Left cardiac atrium (tissue), 4 donors: ENCODE measurements around the gene PRAF2. TPM values are rescaled to one million over a fixed set of nuclear protein-coding genes. Genes with fewer than 3 reads are reported as not detected.

Source experiments
- ATAC-seq, 2 donors: fragments of 200-7000 bp; cut with Tn5 transposase; one replicate each; pipeline ENCODE4 v1.9.1; 2020; ENCODE audit warnings: mild to moderate bottlenecking in 2 of 2, moderate library complexity in 2 of 2
- DNase-seq: peaks from one replicate; pipeline ENCODE4 v3.0.0-alpha.2; 2020
- intact Hi-C, 2 donors: fragments of 100-400 bp; cut with DNase I; formaldehyde crosslinking; loops; one replicate each; pipeline versions ENCODE4 v1.14.1 to v1.15.1; 2022 to 2023
- total RNA-seq, 2 donors: library from RNA; stranded (reverse); fragmentation: NEBNext Ultra II Directional; extraction: Animal tissue kit (Norgen Biotek cat#: 25700); gene quantifications; one replicate each; pipeline ENCODE4 v1.2.1, GENCODE V29; 2021
- donor health status: DM: no; HTN: yes; CAD: no.
- donor health status: DM: no; HTN: yes; CAD: no; lungs with severe emphysema.
- donor health status: DM: yes; HTN: yes; CAD: no.
- donor health status: Dilated cardiomyopathy.

Gene PRAF2
- total RNA-seq, 2 donors from 2014 or later = 15.6 to 20.1 TPM

GRCh38 chrX:49054073-49054762 lies 19.6 kb downstream of the PRAF2 start:
- intact Hi-C loops = no loop called here
- no peak for ATAC-seq
- DNase-seq = no peak

- intact Hi-C loops = no loop called here
- peak; percentile 82 to 93 for ATAC-seq
- peak; percentile 75 for DNase-seq
Observed at GRCh38 chrX:49053223-49054072, 20.4 kb downstream of the PRAF2 start.

GRCh38 chrX:49043987-49044281 lies 29.9 kb downstream of the PRAF2 start:
- ATAC-seq = no peak
- DNase-seq = no peak
- intact Hi-C loops = loop anchor here in 1 of 2 donors (5.0 kb wide), 2 partner anchors 72 to 147 kb away; partner anchors contain the start of genes KCND1, PQBP1 and TIMM17B

- peak; percentile 93 for ATAC-seq
- intact Hi-C loops = loop anchor here in 1 of 2 donors (5.0 kb wide), 2 partner anchors 71 to 146 kb away; partner anchors contain the start of genes KCND1, PQBP1 and TIMM17B
- DNase-seq = peak; percentile 98
Observed at GRCh38 chrX:49043220-49043986, 30.4 kb downstream of the PRAF2 start, which contains the start of gene TFE3. Gene TFE3 (minus strand): TSS chrX:49043357. CDS start chrX:49043226, 131 bp downstream.

GRCh38 chrX:49042581-49043219 lies 31.1 kb downstream of the PRAF2 start:
- intact Hi-C loops = loop anchor here in 1 of 2 donors (5.0 kb wide), 2 partner anchors 70 to 145 kb away; partner anchors contain the start of genes KCND1, PQBP1 and TIMM17B
- DNase-seq = peak; percentile 34
- ATAC-seq = peak in 1 of 2 donors; percentile 3

- DNase-seq = no peak
- ATAC-seq = no peak
- intact Hi-C loops = loop anchor here in 1 of 2 donors (5.0 kb wide), 2 partner anchors 70 to 145 kb away; partner anchors contain the start of genes KCND1, PQBP1 and TIMM17B
Observed at GRCh38 chrX:49041744-49042580, 31.8 kb downstream of the PRAF2 start.

- DNase-seq (no peak), ATAC-seq (no peak)
- intact Hi-C loops = loop anchor here in 1 of 2 donors (5.0 kb wide), 2 partner anchors 68 to 143 kb away; partner anchors contain the start of genes KCND1, PQBP1 and TIMM17B
Observed at GRCh38 chrX:49040376-49040955, 33.3 kb downstream of the PRAF2 start.

GRCh38 chrX:49039598-49040375 lies 34.0 kb downstream of the PRAF2 start:
- intact Hi-C loops = loop anchor here in 1 of 2 donors (5.0 kb wide), 2 partner anchors 67 to 142 kb away; partner anchors contain the start of genes KCND1, PQBP1 and TIMM17B
- ATAC-seq (peak; percentile 7 to 28), DNase-seq (peak; percentile 77)

- ATAC-seq (no peak), DNase-seq (no peak)
- intact Hi-C loops = no loop called here
Observed at GRCh38 chrX:49037883-49038475, 35.8 kb downstream of the PRAF2 start.

- ATAC-seq = peak in 1 of 2 donors; percentile 34
- DNase-seq = no peak
- intact Hi-C loops = no loop called here
Observed at GRCh38 chrX:49030283-49030682, 43.5 kb downstream of the PRAF2 start.

- DNase-seq (no peak), ATAC-seq (peak; percentile 14 to 18)
- intact Hi-C loops = no loop called here
Observed at GRCh38 chrX:49029876-49030275, 43.9 kb downstream of the PRAF2 start.

Other genes starting within 250 kb of the PRAF2 start
- gene ERAS, start 247.5 kb downstream of the PRAF2 start, total RNA-seq = not detected
- gene PCSK1N, start 238.4 kb downstream of the PRAF2 start, total RNA-seq = 1 to 10 TPM; 3.9 to 9.8 TPM
- 10 to 100 TPM; 52.4 to 60.3 TPM for gene TIMM17B, start 176.2 kb downstream of the PRAF2 start, total RNA-seq
- gene PQBP1, start 176.1 kb downstream of the PRAF2 start, total RNA-seq = 10 to 100 TPM; 49.5 to 63.7 TPM
- 10 to 100 TPM; 13.8 to 17.4 TPM for gene SLC35A2, start 162.4 kb downstream of the PRAF2 start, total RNA-seq
- 1 to 10 TPM; 4.0 to 5.5 TPM for gene PIM2, start 155.0 kb downstream of the PRAF2 start, total RNA-seq
- gene OTUD5, start 116.4 kb downstream of the PRAF2 start, total RNA-seq = 10 to 100 TPM; 19.0 to 27.0 TPM
- 1 to 10 TPM in 1 of 2 donors, under 1 TPM in 1; 0.99 to 1.4 TPM for gene KCND1, start 102.2 kb downstream of the PRAF2 start, total RNA-seq
- 10 to 100 TPM; 23.7 to 25.4 TPM for gene GRIPAP1, start 71.7 kb downstream of the PRAF2 start, total RNA-seq
- gene TFE3, start 30.6 kb downstream of the PRAF2 start, total RNA-seq = 10 to 100 TPM; 34.5 to 36.2 TPM
- gene CCDC120, start 15.0 kb downstream of the PRAF2 start, total RNA-seq = 1 to 10 TPM; 2.4 to 2.7 TPM
- 10 to 100 TPM; 52.3 to 61.1 TPM for gene WDR45, start 5.9 kb upstream of the PRAF2 start, total RNA-seq
- gene GPKOW, start 49.7 kb upstream of the PRAF2 start, total RNA-seq = 10 to 100 TPM; 17.1 to 19.4 TPM
- gene MAGIX, start 88.8 kb upstream of the PRAF2 start, total RNA-seq = 1 to 10 TPM; 7.7 to 7.9 TPM
- gene PLP2, start 97.9 kb upstream of the PRAF2 start, total RNA-seq = 100 to 1,000 TPM in 1 of 2 donors, 10 to 100 TPM in 1; 97.5 to 114 TPM
- 10 to 100 TPM in 1 of 2 donors, 1 to 10 TPM in 1; 9.9 to 14.8 TPM for gene PRICKLE3, start 112.4 kb upstream of the PRAF2 start, total RNA-seq
- 1 to 10 TPM; 1.8 to 2.8 TPM for gene SYP, start 126.2 kb upstream of the PRAF2 start, total RNA-seq
- under 1 TPM; 0.03 to 0.21 TPM for gene CACNA1F, start 159.3 kb upstream of the PRAF2 start, total RNA-seq
- 10 to 100 TPM in 1 of 2 donors, 1 to 10 TPM in 1; 8.8 to 10.7 TPM for gene CCDC22, start 161.5 kb upstream of the PRAF2 start, total RNA-seq
- not detected for gene FOXP3, start 190.7 kb upstream of the PRAF2 start, total RNA-seq
- gene PPP1R3F, start 195.8 kb upstream of the PRAF2 start, total RNA-seq = 10 to 100 TPM; 17.5 to 22.5 TPM
- not detected for gene GAGE10, start 229.6 kb upstream of the PRAF2 start, total RNA-seq
- not detected for gene GAGE12J, start 248.0 kb upstream of the PRAF2 start, total RNA-seq